Activated CD4-positive, alpha-beta T cell treated with anti-CD3 and anti-CD28 coated beads for 36 hours (primary cell): ENCODE results near the gene ITPRID1. TPM values are rescaled to one million over a fixed set of nuclear protein-coding genes. Genes with fewer than 3 reads are reported as not detected.

Experiments used
- ATAC-seq: fragments of 200-7000 bp; cut with Tn5 transposase; one replicate; pipeline ENCODE4 v1.10.0; 2021; ENCODE audit warnings: mild to moderate bottlenecking, moderate library complexity
- CTCF ChIA-PET: fragments of 350-600 bp; sonication (Branson Sonifier 250); formaldehyde crosslinking; loops from one replicate; lab custom pipeline; 2021; ENCODE audit warnings: antibody characterized with exemption; lab: Charles Lee
- POLR2A ChIA-PET: fragments of 350-600 bp; sonication (Branson Sonifier 250); formaldehyde crosslinking; loops from one replicate; lab custom pipeline; 2021; ENCODE audit warnings: antibody characterized with exemption, inconsistent platforms; lab: Charles Lee
- DNase-seq: peaks from one replicate; pipeline ENCODE4 v3.0.0-alpha.2; 2020
- H3K27ac Mint-ChIP-seq: one replicate; pipeline ENCODE4 v1.8.0; 2021; ENCODE audit warnings: mixed read lengths
- H3K27me3 Mint-ChIP-seq: one replicate; pipeline ENCODE4 v1.8.0; 2021; ENCODE audit warnings: mixed read lengths
- H3K36me3 Mint-ChIP-seq: one replicate; pipeline ENCODE4 v1.8.0; 2021; ENCODE audit warnings: low read depth, mixed read lengths
- H3K4me1 Mint-ChIP-seq: one replicate; pipeline ENCODE4 v1.8.0; 2021; ENCODE audit warnings: mixed read lengths
- H3K4me3 Mint-ChIP-seq: one replicate; pipeline ENCODE4 v1.8.0; 2021; ENCODE audit warnings: mild to moderate bottlenecking, moderate library complexity, mixed read lengths
- H3K9me3 Mint-ChIP-seq: one replicate; pipeline ENCODE4 v1.8.0; 2021; ENCODE audit warnings: low read depth, mixed read lengths
- intact Hi-C, 2 experiments: fragments of 100-400 bp; cut with DNase I in 1 of 2; cut with micrococcal nuclease in 1 of 2; formaldehyde crosslinking; loops; one replicate each; pipeline versions ENCODE4 v1.14.2 to v1.15.1; 2022 to 2024; cut with DNase I, micrococcal nuclease
- total RNA-seq, 2 experiments: library from RNA; stranded (reverse); gene quantifications; one replicate each; pipeline ENCODE4 v1.2.3, GENCODE V29; 2021

Gene ITPRID1
- total RNA-seq, 2 experiments from 2014 or later = not detected

DNA sequence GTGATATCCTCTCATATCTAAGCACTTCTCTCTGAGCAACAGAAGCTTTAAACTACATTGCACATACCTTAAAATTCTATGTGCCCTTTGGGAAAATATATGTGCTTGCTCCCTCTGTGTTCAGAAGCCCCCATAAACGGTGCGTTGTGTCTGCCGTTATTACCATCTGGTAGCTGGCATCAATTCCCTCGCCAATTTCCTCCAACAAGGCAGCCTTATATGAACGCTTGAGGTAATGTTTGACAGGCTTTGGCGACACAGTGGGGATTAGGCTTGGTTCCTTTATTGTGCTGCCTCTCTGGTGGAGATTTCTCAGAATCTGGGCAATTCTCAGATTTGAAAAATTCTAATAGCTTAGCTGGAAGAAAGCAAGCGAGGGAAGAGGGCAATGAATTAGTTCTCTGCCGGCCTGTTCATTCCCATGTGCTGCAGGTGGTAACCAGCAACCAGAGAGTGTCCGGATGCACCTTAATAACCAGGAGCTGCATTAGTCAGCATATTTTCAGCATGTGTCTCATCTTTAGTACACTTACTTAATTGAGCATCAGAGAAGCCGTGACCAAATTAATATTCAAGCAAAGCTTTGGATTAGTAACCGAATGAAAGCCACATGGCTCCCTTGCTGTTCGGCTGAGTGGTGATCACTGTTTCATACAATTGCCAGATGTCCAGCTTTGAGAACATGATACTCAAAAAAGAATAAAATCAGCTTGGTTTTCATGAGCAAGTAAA lies 165.8 kb downstream of the ITPRID1 start:
- no peak for DNase-seq
- Mint-ChIP-seq H3K4me1 (no peaks in the 10 kb centered on the region), H3K9me3 (peaks cover 4% of the 10 kb centered on the region), H3K27ac (no peak overlapping the region), H3K4me3 (no peak overlapping the region), H3K27me3 (no peaks in the 10 kb centered on the region), H3K36me3 (no peaks in the 10 kb centered on the region)
- no peak for ATAC-seq
- intact Hi-C loops = no loop called here
- ChIA-PET CTCF (interaction anchor here (0.6 kb wide), 1 partner anchor 1406 kb away, joined by 3 read pairs; no protein-coding TSS in a partner anchor), POLR2A (no interaction called here)

DNA sequence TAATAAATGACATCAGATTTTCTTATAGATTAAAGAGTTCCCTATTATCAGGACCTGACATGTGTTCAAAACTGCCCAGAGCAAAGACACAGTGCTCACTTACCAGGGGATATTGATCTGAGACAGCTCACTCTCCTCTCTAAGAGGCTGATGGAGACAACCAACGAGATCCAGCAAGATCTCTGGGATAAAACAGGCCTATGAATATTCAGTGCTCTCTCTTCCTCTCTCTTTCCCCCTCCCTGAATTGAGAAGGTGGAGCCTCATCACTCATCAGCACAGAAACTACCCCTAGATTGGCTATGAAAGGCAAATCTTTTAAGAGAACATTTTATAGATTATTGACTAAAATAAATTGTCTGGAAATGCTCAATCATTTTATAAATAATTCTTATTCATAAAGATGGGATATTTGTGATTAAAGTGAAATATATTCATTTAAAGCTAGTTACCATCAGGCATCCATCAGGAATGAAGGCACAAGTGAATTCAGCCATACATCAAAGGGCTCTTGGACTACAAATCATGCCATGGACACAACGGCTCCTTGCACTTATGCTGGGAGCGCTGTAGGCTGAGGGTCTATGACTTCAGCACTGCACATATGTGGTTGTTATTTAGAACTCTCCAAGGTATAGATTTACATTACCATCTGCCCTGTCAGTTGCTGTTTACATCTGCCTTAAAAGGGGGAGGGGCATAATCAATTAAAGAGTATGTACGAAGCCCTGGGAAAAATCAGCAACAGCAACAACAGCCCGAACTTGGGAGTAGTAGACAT lies 169.7 kb downstream of the ITPRID1 start:
- Mint-ChIP-seq H3K4me3 (no peak overlapping the region), H3K4me1 (no peaks in the 10 kb centered on the region), H3K27me3 (peaks cover 3% of the 10 kb centered on the region), H3K27ac (no peak overlapping the region), H3K36me3 (no peaks in the 10 kb centered on the region), H3K9me3 (no peaks in the 10 kb centered on the region)
- POLR2A ChIA-PET = no interaction called here
- CTCF ChIA-PET = no interaction called here
- intact Hi-C loops = no loop called here
- DNase-seq (no peak), ATAC-seq (no peak)

DNA sequence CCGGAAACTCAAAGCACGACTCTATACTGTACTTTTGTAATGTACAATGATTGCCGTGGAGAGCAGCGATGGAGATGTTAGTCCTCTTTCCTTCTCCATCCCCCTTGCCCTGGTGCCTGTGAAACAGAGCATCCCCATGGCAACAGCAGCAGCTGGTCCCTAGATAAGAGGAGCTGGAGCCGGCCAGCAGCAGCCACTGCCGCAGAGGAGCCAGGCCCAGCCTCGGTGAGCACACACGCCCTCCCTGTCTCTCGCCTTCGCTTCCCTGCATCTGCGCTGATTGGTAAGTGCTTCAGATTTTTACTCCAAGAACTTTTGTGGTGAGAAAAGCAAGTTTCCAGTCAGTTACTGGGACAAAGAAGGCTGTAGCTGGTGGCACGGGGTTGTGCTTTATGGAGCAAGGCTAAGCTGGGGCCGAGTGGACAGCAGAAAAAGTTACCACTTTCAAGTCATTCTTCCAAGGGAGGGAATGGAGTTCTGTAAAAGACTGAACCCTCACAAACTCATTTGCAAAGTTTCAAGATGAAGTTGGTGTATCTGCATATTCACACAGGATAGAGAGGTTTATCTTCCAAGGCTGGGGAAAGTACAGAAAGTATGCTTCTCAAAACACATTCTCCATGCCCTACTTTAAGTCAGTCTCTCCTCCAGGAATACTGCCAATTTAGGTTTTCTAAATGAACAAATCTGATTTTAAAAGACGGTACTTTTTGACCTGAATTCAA lies 173.3 kb downstream of the ITPRID1 start, which contains the start of gene PPP1R17:
TSS of gene PPP1R17 (plus strand) at position 192 of the 725 bp plus-strand sequence. CDS start 5,227 bp downstream, outside the sequence.
- Mint-ChIP-seq H3K36me3 (no peaks in the 10 kb centered on the region), H3K4me3 (no peak within 1 kb of the TSS), H3K9me3 (no peaks in the 10 kb centered on the region), H3K27ac (no peak within 1 kb of the TSS), H3K27me3 (peaks cover 5% of the 10 kb centered on the region), H3K4me1 (no peaks in the 10 kb centered on the region)
- DNase-seq (no peak), ATAC-seq (no peak)
- intact Hi-C loops = no loop called here
- POLR2A ChIA-PET = no interaction called here
- CTCF ChIA-PET = interaction anchor here (0.6 kb wide), 1 partner anchor 564 kb away, joined by 3 read pairs; no protein-coding TSS in a partner anchor

DNA sequence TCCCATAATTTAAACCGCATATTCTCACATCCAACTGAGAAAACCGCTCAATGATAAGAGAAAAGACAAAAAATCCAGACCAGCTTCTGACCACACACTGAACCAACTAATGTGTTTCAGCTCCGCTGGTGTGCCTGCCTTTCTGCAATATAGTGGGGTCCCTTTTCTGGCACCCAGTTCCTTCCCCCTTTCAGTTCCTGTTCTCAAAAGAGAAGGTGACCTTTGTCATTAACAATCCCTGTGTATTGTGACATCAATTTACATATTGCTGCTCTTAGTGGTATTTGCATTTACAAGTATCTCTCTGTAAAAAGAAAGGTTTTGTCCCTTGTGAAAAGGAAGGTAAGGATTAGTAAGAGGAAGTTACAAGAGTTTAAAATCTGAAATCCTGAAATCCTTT lies 174.5 kb downstream of the ITPRID1 start:
- H3K4me1 Mint-ChIP-seq = no peaks in the 10 kb centered on the region
- ChIA-PET POLR2A (no interaction called here), CTCF (no interaction called here)
- no peak overlapping the region for H3K27ac Mint-ChIP-seq
- H3K4me3 Mint-ChIP-seq = no peak overlapping the region
- intact Hi-C loops = no loop called here
- H3K36me3 Mint-ChIP-seq = no peaks in the 10 kb centered on the region
- H3K9me3 Mint-ChIP-seq = no peaks in the 10 kb centered on the region
- H3K27me3 Mint-ChIP-seq = peaks cover 5% of the 10 kb centered on the region
- ATAC-seq = no peak
- no peak for DNase-seq

DNA sequence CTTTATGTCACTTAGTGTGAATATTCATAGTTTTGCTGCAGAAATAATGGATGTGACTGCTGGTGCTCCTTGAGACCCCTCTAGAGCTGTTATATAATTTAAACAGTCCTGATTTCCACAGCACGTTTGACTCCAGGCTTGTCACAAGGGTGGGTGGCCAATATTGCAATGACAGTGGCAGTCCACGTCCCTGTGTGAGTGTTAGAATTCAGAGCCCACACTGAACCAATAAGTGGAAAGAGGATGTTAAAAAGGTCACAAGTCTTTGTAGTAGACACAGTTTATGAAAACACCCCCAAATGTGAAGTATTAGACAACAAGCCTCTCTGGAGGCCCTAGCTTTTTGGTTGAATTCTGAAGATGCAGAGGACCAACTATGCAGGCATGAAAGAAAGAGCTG lies 175.1 kb downstream of the ITPRID1 start:
- intact Hi-C loops = no loop called here
- DNase-seq (no peak), ATAC-seq (no peak)
- Mint-ChIP-seq H3K36me3 (no peaks in the 10 kb centered on the region), H3K4me1 (no peaks in the 10 kb centered on the region), H3K4me3 (no peak overlapping the region), H3K27me3 (peaks cover 5% of the 10 kb centered on the region), H3K27ac (no peak overlapping the region), H3K9me3 (no peaks in the 10 kb centered on the region)
- CTCF ChIA-PET = no interaction called here
- POLR2A ChIA-PET = no interaction called here

DNA sequence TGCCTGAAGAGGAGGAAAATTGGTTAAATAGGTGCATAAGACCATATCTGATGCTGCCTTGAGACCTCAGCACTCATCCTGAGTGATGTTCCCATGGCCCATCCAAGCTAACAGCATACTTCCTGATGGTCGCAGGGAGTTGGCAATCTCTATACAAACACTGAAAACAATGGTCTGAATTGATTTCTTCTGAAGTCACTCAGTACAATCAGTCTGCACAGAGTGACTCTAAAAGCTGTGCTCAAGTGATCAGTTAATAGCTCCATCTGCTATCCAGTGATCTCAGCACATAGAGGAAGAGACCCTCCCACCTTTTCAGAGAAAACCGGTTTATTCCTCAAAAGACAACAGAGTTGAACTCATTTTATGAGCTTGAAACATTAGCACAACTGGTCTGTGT lies 177.0 kb downstream of the ITPRID1 start:
- DNase-seq (no peak), ATAC-seq (no peak)
- Mint-ChIP-seq H3K27me3 (peaks cover 5% of the 10 kb centered on the region), H3K27ac (no peak overlapping the region), H3K4me1 (no peaks in the 10 kb centered on the region), H3K4me3 (no peak overlapping the region), H3K9me3 (no peaks in the 10 kb centered on the region), H3K36me3 (no peaks in the 10 kb centered on the region)
- intact Hi-C loops = no loop called here
- ChIA-PET CTCF (no interaction called here), POLR2A (no interaction called here)

DNA sequence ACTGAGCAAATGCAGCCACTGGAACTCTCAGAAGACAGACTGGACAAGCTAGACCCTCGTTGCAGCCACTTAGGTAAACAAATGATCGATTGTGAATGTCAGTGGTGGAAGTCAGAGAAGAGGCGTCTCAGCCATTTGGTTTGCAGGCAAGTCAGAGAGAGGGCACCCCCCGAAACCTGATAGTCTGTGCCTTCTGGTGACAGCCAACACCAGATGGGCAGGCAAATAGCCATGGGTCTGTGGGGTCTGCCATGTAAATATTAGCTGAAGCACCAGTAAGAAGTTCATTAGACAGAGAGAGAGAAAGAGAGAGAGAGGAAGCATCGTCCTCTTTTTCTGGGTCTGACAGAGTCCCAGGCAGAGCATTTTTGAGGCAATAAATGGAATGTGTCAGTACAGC lies 178.6 kb downstream of the ITPRID1 start:
- DNase-seq (no peak), ATAC-seq (no peak)
- no peak overlapping the region for H3K4me3 Mint-ChIP-seq
- H3K36me3 Mint-ChIP-seq = no peaks in the 10 kb centered on the region
- H3K9me3 Mint-ChIP-seq = no peaks in the 10 kb centered on the region
- no peaks in the 10 kb centered on the region for H3K4me1 Mint-ChIP-seq
- peaks cover 4% of the 10 kb centered on the region for H3K27me3 Mint-ChIP-seq
- intact Hi-C loops = no loop called here
- H3K27ac Mint-ChIP-seq = no peak overlapping the region
- ChIA-PET CTCF (no interaction called here), POLR2A (no interaction called here)

DNA sequence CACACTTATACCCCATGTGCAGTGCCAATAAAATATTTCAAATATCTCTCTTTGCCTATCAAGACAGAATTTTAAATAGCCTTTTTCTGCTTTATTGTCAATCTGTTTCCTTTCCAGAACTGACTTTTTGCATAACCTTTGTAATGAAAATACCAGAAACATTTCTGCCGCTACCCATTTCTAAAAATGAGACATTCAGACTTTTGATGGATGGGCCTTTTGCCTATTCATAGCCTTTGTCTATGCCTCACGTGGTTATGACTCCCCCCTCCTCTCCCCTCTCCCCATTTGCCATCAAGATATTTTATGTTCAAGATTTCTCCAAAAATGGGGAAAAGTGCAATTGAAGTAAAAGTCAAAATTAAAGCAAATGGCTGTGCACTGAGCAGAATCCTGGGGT lies 179.0 kb downstream of the ITPRID1 start:
- Mint-ChIP-seq H3K4me1 (no peaks in the 10 kb centered on the region), H3K9me3 (no peaks in the 10 kb centered on the region), H3K36me3 (no peaks in the 10 kb centered on the region), H3K27ac (no peak overlapping the region), H3K27me3 (peaks cover 4% of the 10 kb centered on the region), H3K4me3 (no peak overlapping the region)
- intact Hi-C loops = no loop called here
- POLR2A ChIA-PET = no interaction called here
- ATAC-seq = no peak
- no peak for DNase-seq
- CTCF ChIA-PET = no interaction called here

DNA sequence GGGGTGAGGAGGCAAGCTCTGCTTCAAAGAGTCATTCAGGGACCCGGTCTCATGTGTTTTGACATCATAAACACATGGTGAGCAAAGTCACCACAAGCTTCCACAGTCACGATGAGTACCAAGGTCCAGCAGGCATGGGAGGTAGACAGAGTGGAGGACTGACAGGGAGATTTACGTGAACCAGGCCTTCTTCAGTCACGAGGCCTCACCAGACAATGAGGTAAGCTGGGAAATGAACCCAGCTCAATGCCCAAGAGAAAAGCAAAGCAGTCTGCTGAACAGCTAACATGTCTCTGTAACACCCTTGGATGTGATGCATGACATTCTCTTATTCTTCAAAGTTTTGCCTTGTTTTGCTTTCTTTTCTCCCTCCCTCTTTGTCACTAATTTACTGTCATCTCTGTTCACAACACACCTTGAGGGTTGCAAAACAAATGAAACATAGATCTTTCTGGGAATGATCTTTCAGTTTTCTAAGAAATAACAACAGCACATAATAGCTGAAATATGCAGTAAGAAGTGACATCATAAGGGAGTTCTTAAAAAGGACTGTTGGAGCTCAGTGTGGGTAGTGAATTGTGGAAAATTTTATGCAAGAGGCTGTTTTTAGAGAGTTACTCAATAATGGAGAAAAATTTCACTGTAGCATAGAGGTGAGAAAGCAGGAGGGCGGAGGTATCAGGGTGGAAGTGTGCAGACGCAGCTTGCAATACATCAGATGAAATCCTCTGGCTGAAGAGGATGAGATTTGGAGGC lies 182.1 kb downstream of the ITPRID1 start:
- peaks cover 2% of the 10 kb centered on the region for H3K27me3 Mint-ChIP-seq
- no peak for DNase-seq
- no peak overlapping the region for H3K27ac Mint-ChIP-seq
- ChIA-PET CTCF (interaction anchor here (0.5 kb wide), 1 partner anchor 1178 kb away, joined by 3 read pairs; no protein-coding TSS in a partner anchor), POLR2A (no interaction called here)
- no peak overlapping the region for H3K4me3 Mint-ChIP-seq
- no peak for ATAC-seq
- H3K36me3 Mint-ChIP-seq = no peaks in the 10 kb centered on the region
- intact Hi-C loops = no loop called here
- no peaks in the 10 kb centered on the region for H3K9me3 Mint-ChIP-seq
- H3K4me1 Mint-ChIP-seq = no peaks in the 10 kb centered on the region

DNA sequence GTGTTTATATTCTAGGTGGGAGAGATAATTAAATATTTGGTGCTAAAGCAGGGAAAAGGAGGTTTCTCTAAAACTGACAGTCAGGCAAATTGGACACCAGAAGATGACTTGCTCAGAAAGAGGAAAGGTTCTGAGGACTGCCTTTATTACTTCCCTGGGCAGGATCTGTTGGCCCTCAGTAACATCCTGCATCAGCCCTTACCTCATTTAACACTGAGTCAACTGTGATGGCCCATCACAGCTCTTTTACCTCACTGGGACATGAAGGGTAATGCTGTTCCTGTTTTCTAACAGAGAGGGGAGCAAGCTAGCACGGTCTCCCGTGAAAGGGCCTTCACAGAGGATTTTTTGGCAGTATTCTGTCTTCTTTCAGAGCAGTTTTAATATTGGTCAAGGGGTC lies 185.2 kb downstream of the ITPRID1 start:
- no peaks in the 10 kb centered on the region for H3K9me3 Mint-ChIP-seq
- H3K4me3 Mint-ChIP-seq = no peak overlapping the region
- H3K4me1 Mint-ChIP-seq = no peaks in the 10 kb centered on the region
- no peaks in the 10 kb centered on the region for H3K27me3 Mint-ChIP-seq
- ATAC-seq (no peak), DNase-seq (no peak)
- intact Hi-C loops = no loop called here
- POLR2A ChIA-PET = no interaction called here
- H3K27ac Mint-ChIP-seq = no peak overlapping the region
- no peaks in the 10 kb centered on the region for H3K36me3 Mint-ChIP-seq
- CTCF ChIA-PET = no interaction called here

DNA sequence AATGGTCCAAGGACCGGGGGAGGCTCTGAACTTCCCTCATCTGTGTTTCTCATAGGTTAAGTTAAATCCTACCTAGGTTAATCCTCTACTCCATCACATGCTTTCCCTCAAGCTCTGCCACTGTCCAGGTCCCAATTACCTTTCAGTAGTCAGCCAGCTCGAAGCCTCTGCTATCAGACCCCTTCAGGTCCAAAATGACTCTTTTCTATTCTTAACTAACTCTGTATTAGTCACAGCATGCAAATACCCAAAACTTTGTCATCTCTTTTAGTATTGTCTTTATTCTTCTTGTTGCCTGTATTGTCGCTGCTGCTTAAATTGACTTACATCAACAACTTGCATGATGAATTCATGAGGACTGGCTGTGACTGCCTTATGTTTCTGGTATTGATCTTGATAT lies 188.5 kb downstream of the ITPRID1 start:
- intact Hi-C loops = no loop called here
- ChIA-PET POLR2A (no interaction called here), CTCF (interaction anchor here (1.3 kb wide), 1 partner anchor 580 kb away, joined by 5 read pairs; no protein-coding TSS in a partner anchor)
- no peaks in the 10 kb centered on the region for H3K27me3 Mint-ChIP-seq
- no peak overlapping the region for H3K4me3 Mint-ChIP-seq
- ATAC-seq (no peak), DNase-seq (no peak)
- no peak overlapping the region for H3K27ac Mint-ChIP-seq
- H3K36me3 Mint-ChIP-seq = no peaks in the 10 kb centered on the region
- H3K9me3 Mint-ChIP-seq = no peaks in the 10 kb centered on the region
- H3K4me1 Mint-ChIP-seq = no peaks in the 10 kb centered on the region
